Measurements from ENCODE around the gene ZNF197.
"Not testable (repeated sequence)": the region's sequence is repeated elsewhere in the genome, so short reads cannot be mapped to it uniquely, and the experiment has no call there.

- TF ChIP-seq POLR2A (IDR thresholded peaks at IDR 0.05); CTCF (IDR thresholded peaks at IDR 0.05); POLR2AphosphoS5 (IDR thresholded peaks at IDR 0.05; ENCODE audit: insufficient read depth in 1 of 2, low read depth in 1 of 2): not testable (repeated sequence)
Measured at GRCh38 chr3:44577354-44577952, 47.4 kb upstream of the ZNF197 start.
